Measurements from ENCODE around the gene GALNT10. TPM values are rescaled to one million over a fixed set of nuclear protein-coding genes. Genes with fewer than 3 reads are reported as not detected.

The GALNT10 gene
- total and polyA plus RNA-seq, 12 donors: 3.1 to 19.0 (median 11.7) TPM

- TF ChIP-seq, protein P1, sequence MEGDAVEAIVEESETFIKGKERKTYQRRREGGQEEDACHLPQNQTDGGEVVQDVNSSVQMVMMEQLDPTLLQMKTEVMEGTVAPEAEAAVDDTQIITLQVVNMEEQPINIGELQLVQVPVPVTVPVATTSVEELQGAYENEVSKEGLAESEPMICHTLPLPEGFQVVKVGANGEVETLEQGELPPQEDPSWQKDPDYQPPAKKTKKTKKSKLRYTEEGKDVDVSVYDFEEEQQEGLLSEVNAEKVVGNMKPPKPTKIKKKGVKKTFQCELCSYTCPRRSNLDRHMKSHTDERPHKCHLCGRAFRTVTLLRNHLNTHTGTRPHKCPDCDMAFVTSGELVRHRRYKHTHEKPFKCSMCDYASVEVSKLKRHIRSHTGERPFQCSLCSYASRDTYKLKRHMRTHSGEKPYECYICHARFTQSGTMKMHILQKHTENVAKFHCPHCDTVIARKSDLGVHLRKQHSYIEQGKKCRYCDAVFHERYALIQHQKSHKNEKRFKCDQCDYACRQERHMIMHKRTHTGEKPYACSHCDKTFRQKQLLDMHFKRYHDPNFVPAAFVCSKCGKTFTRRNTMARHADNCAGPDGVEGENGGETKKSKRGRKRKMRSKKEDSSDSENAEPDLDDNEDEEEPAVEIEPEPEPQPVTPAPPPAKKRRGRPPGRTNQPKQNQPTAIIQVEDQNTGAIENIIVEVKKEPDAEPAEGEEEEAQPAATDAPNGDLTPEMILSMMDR (IDR thresholded peaks at IDR 0.05): no peak
- ATAC-seq (peak in 6 of 8 donors; percentile 3 to 39 (median 29)), DNase-seq (peak; percentile 44 to 47)
- intact Hi-C loops (cut with DNase I): no loop called here
- H3K27me3 ChIP-seq: no peaks in the 10 kb centered on the region
- peak overlapping the region; percentile 51 to 94 (median 89) for H3K27ac ChIP-seq
- H3K9me3 ChIP-seq: no peaks in the 10 kb centered on the region
- peak overlapping the region; percentile 79 to 99 (median 96) for H3K4me3 ChIP-seq
- H3K36me3 ChIP-seq: peaks cover 0 to 29% (median 1%) of the 10 kb centered on the region in 9 donors
- peaks cover 0 to 46% (median 38%) of the 10 kb centered on the region in 9 donors for H3K4me1 ChIP-seq
- 0% methylated on average over 68 to 87 of the region's 87 CpGs for WGBS, 2 donors
Measured at GRCh38 chr5:154446195-154447088, 255.9 kb downstream of the GALNT10 start.

DNA sequence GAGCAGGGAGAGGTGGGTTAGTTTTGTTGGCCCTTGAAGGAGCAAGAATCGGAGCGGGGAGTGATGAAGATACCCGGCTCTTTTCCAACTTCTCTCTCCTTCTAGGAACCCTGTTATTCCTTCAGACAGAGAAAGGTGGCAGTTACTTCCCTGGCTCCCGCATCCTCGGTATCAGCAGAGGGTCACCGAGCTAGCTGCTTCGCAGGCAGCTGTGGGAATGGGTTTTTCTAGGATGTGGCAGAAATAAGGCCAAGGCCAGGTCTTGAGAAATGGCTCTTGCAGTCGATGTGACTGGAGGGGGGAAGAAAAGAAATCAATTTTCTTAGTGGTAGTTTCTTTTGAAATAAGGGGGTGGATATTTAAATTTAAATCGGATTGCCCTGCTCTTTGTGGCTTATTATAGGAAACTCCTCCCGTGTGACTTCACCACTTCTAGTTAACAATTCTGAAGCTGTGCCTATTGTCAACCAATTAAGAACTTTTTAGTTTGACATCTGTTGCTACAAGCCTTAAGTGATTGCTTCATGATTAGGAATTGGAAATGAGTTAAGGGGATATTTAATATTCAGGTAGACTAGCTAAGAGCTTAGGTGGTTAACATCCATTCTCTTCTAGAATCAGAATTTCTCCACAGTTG, 256.7 kb downstream of the GALNT10 start:
- Histone ChIP-seq H3K4me3 (peak overlapping the region; percentile 79 to 99 (median 96)), H3K27ac (peak overlapping the region in 9 of 10 donors; percentile 51 to 94 (median 90)), H3K9me3 (no peaks in the 10 kb centered on the region), H3K4me1 (peaks cover 0 to 46% (median 38%) of the 10 kb centered on the region in 9 donors), H3K36me3 (peaks cover 0 to 29% (median 8%) of the 10 kb centered on the region in 9 donors), H3K27me3 (no peaks in the 10 kb centered on the region)
- intact Hi-C loops (cut with DNase I): no loop called here
- no peak for ATAC-seq
- 2 to 4% methylated on average over 10 of the region's 10 CpGs for WGBS, 2 donors
- no peak for DNase-seq
- TF ChIP-seq, protein P1 (IDR thresholded peaks at IDR 0.05): no peak

GRCh38 chr5:154449786-154450185, 259.3 kb downstream of the GALNT10 start:
- H3K9me3 ChIP-seq: no peaks in the 10 kb centered on the region
- no peak overlapping the region for H3K4me3 ChIP-seq
- H3K36me3 ChIP-seq: peaks cover 0 to 50% (median 19%) of the 10 kb centered on the region in 9 donors
- no peak overlapping the region for H3K27ac ChIP-seq
- H3K27me3 ChIP-seq: no peaks in the 10 kb centered on the region
- H3K4me1 ChIP-seq: peaks cover 0 to 38% (median 29%) of the 10 kb centered on the region in 9 donors
- intact Hi-C loops (cut with DNase I): no loop called here
- TF ChIP-seq, protein P1 (IDR thresholded peaks at IDR 0.05): no peak
- WGBS, 2 donors: 85 to 88% methylated on average over 2 of the region's 2 CpGs
- ATAC-seq: no peak
- no peak for DNase-seq

DNA sequence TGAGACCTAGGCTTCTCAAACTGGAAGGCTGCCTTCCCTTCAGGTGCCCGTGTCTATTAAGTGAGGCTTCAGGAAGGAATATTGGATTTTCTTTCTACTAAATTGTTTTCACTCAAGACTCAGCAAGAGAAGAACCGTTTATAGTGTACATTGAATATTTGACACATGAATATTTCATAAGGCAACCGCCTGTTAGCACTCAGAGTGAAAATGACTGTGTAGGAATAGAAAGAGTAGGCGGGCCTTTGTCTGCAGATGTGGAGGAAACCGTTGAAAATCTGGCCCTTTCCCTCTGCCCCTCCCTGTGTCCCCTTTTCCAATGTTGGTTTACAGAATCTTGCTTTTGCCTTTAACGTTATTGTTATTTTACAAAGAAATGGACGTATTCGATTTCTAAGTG, 261.4 kb downstream of the GALNT10 start:
- WGBS, 2 donors: 91 to 95% methylated on average over 8 of the region's 8 CpGs
- H3K27ac ChIP-seq: no peak overlapping the region
- ATAC-seq (no peak), DNase-seq (no peak)
- intact Hi-C loops (cut with DNase I): no loop called here
- TF ChIP-seq, protein P1 (IDR thresholded peaks at IDR 0.05): no peak
- H3K4me3 ChIP-seq: no peak overlapping the region
- H3K36me3 ChIP-seq: peaks cover 0 to 72% (median 36%) of the 10 kb centered on the region in 9 donors
- no peaks in the 10 kb centered on the region for H3K9me3 ChIP-seq
- H3K4me1 ChIP-seq: peaks cover 0 to 32% (median 25%) of the 10 kb centered on the region in 9 donors
- no peaks in the 10 kb centered on the region for H3K27me3 ChIP-seq

Measured in heart right ventricle (tissue), 16 donors.